Mucosa of descending colon (tissue), 3 donors: ENCODE measurements around the gene MAP3K2. TPM values are rescaled to one million over a fixed set of nuclear protein-coding genes. Genes with fewer than 3 reads are reported as not detected.
A peak's percentile ranks its signal among the peaks of the same experiment; 100 is the strongest.

Experiments used
- ATAC-seq: fragments of 200-7000 bp; cut with Tn5 transposase; one replicate; pipeline ENCODE4 v1.9.1; 2020; ENCODE audit warnings: mild to moderate bottlenecking, moderate library complexity
- DNase-seq, 3 donors: peaks; one replicate each; pipeline ENCODE4 v3.0.0-alpha.2; 2020
- H3K36me3 ChIP-seq: fragments of 200-600 bp; one replicate; pipeline ENCODE4 v1.8.0; 2021; ENCODE audit warnings: low read depth, mild to moderate bottlenecking
- H3K4me1 ChIP-seq: fragments of 200-600 bp; one replicate; pipeline ENCODE4 v1.8.0; 2021; ENCODE audit warnings: low read depth, mild to moderate bottlenecking
- H3K4me3 ChIP-seq: fragments of 200-600 bp; one replicate; pipeline ENCODE4 v1.8.0; 2021; ENCODE audit warnings: mild to moderate bottlenecking
- H3K9me3 ChIP-seq: fragments of 200-600 bp; one replicate; pipeline ENCODE4 v1.8.0; 2021; ENCODE audit warnings: mild to moderate bottlenecking
- CTCF ChIP-seq: fragments of 200-600 bp; IDR thresholded peaks from one replicate; pipeline ENCODE4 v1.8.0; 2022; ENCODE audit warnings: antibody characterized with exemption, mild to moderate bottlenecking
- intact Hi-C, 2 donors: fragments of 100-400 bp; cut with DNase I in 1 of 2; cut with micrococcal nuclease in 1 of 2; formaldehyde crosslinking; loops; one replicate each; pipeline versions ENCODE4 v1.11.0 to v1.11.1; 2022; cut with DNase I, micrococcal nuclease
- total RNA-seq, 3 donors: library from RNA; stranded (reverse); fragmentation: NEBNext Ultra II Directional in 2 of 3; extraction: Animal tissue kit (Norgen Biotek cat#: 25700) in 2 of 3; gene quantifications; one replicate each; pipeline versions ENCODE4 v1.2.1 to v1.2.4, GENCODE V29; 2021 to 2023
- donor health status: DM: no; HTN: no; CAD: no; lungs with moderate emphysema.
- donor health status: DM: no; HTN: no; CAD: no.
- donor health status: DM: no; HTN: yes; CAD: no.

MAP3K2 gene
- total RNA-seq, 3 donors from 2014 or later = 71.8 to 80.6 (median 77.1) TPM

GRCh38 chr2:127404466-127405254, 16.9 kb upstream of the MAP3K2 start:
- no peak for ATAC-seq
- intact Hi-C loops = no loop called here
- no peaks in the 10 kb centered on the region for H3K36me3 ChIP-seq
- no peak for DNase-seq
- no peaks in the 10 kb centered on the region for H3K9me3 ChIP-seq
- no peak for TF ChIP-seq CTCF
- H3K4me3 ChIP-seq = no peak overlapping the region
- H3K4me1 ChIP-seq = peaks cover 42% of the 10 kb centered on the region

GRCh38 chr2:127403460-127403859, 15.7 kb upstream of the MAP3K2 start:
- ATAC-seq (no peak), DNase-seq (no peak)
- no peaks in the 10 kb centered on the region for H3K9me3 ChIP-seq
- H3K36me3 ChIP-seq = no peaks in the 10 kb centered on the region
- TF ChIP-seq CTCF = no peak
- H3K4me3 ChIP-seq = no peak overlapping the region
- intact Hi-C loops = no loop called here
- peaks cover 38% of the 10 kb centered on the region for H3K4me1 ChIP-seq

- Histone ChIP-seq H3K36me3 (no peaks in the 10 kb centered on the region), H3K4me3 (no peak overlapping the region), H3K4me1 (peaks cover 31% of the 10 kb centered on the region), H3K9me3 (no peaks in the 10 kb centered on the region)
- intact Hi-C loops = no loop called here
- DNase-seq (peak in 2 of 3 donors; percentile 67 to 80), ATAC-seq (peak; percentile 77)
- no peak for TF ChIP-seq CTCF
Observed at GRCh38 chr2:127401757-127402695, 14.3 kb upstream of the MAP3K2 start.

- no peak for TF ChIP-seq CTCF
- Histone ChIP-seq H3K4me3 (no peak overlapping the region), H3K36me3 (no peaks in the 10 kb centered on the region), H3K4me1 (peaks cover 31% of the 10 kb centered on the region), H3K9me3 (no peaks in the 10 kb centered on the region)
- ATAC-seq (peak; percentile 82), DNase-seq (peak; percentile 74 to 90 (median 86))
- intact Hi-C loops = no loop called here
Observed at GRCh38 chr2:127400897-127401756, 13.4 kb upstream of the MAP3K2 start.

- Histone ChIP-seq H3K9me3 (no peaks in the 10 kb centered on the region), H3K36me3 (no peaks in the 10 kb centered on the region), H3K4me3 (no peak overlapping the region), H3K4me1 (peaks cover 31% of the 10 kb centered on the region)
- intact Hi-C loops = no loop called here
- ATAC-seq (peak; percentile 63), DNase-seq (peak; percentile 77 to 82 (median 81))
- TF ChIP-seq CTCF = no peak
Observed at GRCh38 chr2:127400533-127400896, 12.7 kb upstream of the MAP3K2 start.
